Measurements from ENCODE around the gene ERI3. TPM values are rescaled to one million over a fixed set of nuclear protein-coding genes. Genes with fewer than 3 reads are reported as not detected.
A peak's percentile ranks its signal among the peaks of the same experiment; 100 is the strongest.

ERI3 gene
- polyA plus RNA-seq, 10 donors, result 40.7 to 55.2 (median 46.2) TPM

GRCh38 chr1:44262816-44263567, 92.1 kb downstream of the ERI3 start:
- DNase-seq, result no peak

GRCh38 chr1:44262414-44262813, 92.6 kb downstream of the ERI3 start:
- no peak for DNase-seq

GRCh38 chr1:44261962-44262361, 93.1 kb downstream of the ERI3 start:
- DNase-seq, result no peak

- peak in 1 of 3 donors; percentile 23 for DNase-seq
These were observed 93.8 kb downstream of the ERI3 start for GRCh38 chr1:44261171-44261817.

GRCh38 chr1:44260792-44261170, 94.3 kb downstream of the ERI3 start:
- DNase-seq, result no peak

GRCh38 chr1:44259090-44259489, 96.0 kb downstream of the ERI3 start:
- no peak for DNase-seq

- no peak for DNase-seq
These were observed 98.1 kb downstream of the ERI3 start for GRCh38 chr1:44256762-44257554.

GRCh38 chr1:44254392-44254910, 100.6 kb downstream of the ERI3 start:
- DNase-seq, result no peak

GRCh38 chr1:44251989-44252671, 102.9 kb downstream of the ERI3 start:
- no peak for DNase-seq

GRCh38 chr1:44251486-44251885, 103.6 kb downstream of the ERI3 start:
- DNase-seq, result no peak

- no peak for DNase-seq
These were observed 104.8 kb downstream of the ERI3 start for GRCh38 chr1:44250068-44250781.

- DNase-seq, result peak in 1 of 3 donors; percentile 39
These were observed 105.5 kb downstream of the ERI3 start for GRCh38 chr1:44249543-44249942.

- no peak for DNase-seq
These were observed 108.3 kb downstream of the ERI3 start for GRCh38 chr1:44246806-44247205.

GRCh38 chr1:44244986-44245385, 110.1 kb downstream of the ERI3 start:
- no peak for DNase-seq

- DNase-seq, result no peak
These were observed 111.1 kb downstream of the ERI3 start for GRCh38 chr1:44243782-44244495.

GRCh38 chr1:44242746-44243145, 112.3 kb downstream of the ERI3 start:
- DNase-seq, result no peak

GRCh38 chr1:44240802-44241671, 114.0 kb downstream of the ERI3 start:
- no peak for DNase-seq

- DNase-seq, result peak; percentile 42 to 47 (median 46)
These were observed 115.1 kb downstream of the ERI3 start for GRCh38 chr1:44239961-44240371.

GRCh38 chr1:44239331-44239960, 115.6 kb downstream of the ERI3 start:
- DNase-seq, result peak in 2 of 3 donors; percentile 40 to 42

Data from muscle of back (tissue), 11 donors.